ENCODE results near the gene RPL36. TPM values are rescaled to one million over a fixed set of nuclear protein-coding genes. Genes with fewer than 3 reads are reported as not detected.
A peak's percentile ranks its signal among the peaks of the same experiment; 100 is the strongest.

RPL36 gene
- total and polyA plus RNA-seq, 9 of the 15 experiments (the other 6 are each of a cell fraction or from before 2014, with no cell fraction given): 350 to 3,412 (median 1,507) TPM

DNA sequence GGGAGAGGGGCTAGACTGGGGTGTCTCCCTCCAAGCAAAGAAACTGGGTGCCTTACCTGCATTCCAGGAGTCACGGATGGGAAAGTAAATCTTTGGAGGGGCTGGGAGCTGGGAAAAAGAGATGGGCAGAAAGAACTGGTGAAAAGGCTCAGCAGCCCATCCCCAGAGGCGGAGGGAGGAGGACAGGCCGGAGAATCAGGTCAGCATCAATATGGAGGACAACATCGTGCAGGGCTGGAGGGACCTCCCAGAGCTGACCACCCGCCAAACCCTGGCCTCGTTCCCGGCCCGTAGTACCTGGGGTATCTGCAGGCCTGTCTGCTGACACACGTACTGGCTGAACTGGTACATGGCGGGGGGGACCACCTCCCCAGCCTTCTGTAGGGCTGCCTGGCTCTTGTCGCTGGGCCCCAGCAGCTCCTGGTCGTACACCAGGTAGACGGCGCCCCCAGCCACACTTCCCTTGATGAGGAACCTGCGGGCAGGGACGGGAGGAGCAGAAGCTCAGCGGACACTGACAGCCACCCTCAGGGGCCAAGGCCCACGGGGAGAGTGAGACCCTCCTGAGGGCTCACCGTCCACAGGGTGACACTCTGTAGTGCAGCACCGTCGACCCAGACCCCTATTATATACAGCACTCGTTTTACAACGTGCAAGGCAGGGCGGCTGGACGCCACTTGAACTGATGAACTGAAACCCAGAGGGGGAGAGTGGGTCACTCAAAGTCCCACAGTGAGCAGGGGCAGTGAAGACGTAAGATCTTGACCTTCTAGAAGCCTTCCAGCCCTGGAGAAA is 10.6 kb upstream of the RPL36 start:
- H3K27ac ChIP-seq (ENCODE audit: extremely low read depth, low read depth, low read length): peak overlapping the region; percentile 86
- TF ChIP-seq HLTF (IDR thresholded peaks at IDR 0.05) (no peak), ZNF778 (CRISPR knock-in tag; IDR thresholded peaks at IDR 0.05) (no peak), C11orf30 (IDR thresholded peaks at IDR 0.05; ENCODE audit: low read depth) (no peak), RBBP5 (IDR thresholded peaks at IDR 0.05; ENCODE audit: borderline replicate concordance, insufficient read depth, low read length, poor library complexity, severe bottlenecking) (peak; percentile 0), SIN3A (IDR thresholded peaks at IDR 0.05; ENCODE audit: borderline replicate concordance in 2 of 2, control insufficient read depth in 1 of 2, low read depth in 2 of 2, low read length in 2 of 2) (peak in 1 of 2 experiments; percentile 63; a peak in 1 of 4 replicates), ZNF408 (CRISPR knock-in tag; IDR thresholded peaks at IDR 0.05; ENCODE audit: low read depth) (no peak), JUN (IDR thresholded peaks at IDR 0.05; ENCODE audit: borderline replicate concordance, low read depth, low read length) (no peak), JUN (CRISPR knock-in tag; IDR thresholded peaks at IDR 0.05; ENCODE audit: borderline replicate concordance) (no peak), ASH1L (IDR thresholded peaks at IDR 0.05; ENCODE audit: borderline replicate concordance, low read depth, partially characterized antibody) (no peak)
- TF ChIP-seq, protein P1, sequence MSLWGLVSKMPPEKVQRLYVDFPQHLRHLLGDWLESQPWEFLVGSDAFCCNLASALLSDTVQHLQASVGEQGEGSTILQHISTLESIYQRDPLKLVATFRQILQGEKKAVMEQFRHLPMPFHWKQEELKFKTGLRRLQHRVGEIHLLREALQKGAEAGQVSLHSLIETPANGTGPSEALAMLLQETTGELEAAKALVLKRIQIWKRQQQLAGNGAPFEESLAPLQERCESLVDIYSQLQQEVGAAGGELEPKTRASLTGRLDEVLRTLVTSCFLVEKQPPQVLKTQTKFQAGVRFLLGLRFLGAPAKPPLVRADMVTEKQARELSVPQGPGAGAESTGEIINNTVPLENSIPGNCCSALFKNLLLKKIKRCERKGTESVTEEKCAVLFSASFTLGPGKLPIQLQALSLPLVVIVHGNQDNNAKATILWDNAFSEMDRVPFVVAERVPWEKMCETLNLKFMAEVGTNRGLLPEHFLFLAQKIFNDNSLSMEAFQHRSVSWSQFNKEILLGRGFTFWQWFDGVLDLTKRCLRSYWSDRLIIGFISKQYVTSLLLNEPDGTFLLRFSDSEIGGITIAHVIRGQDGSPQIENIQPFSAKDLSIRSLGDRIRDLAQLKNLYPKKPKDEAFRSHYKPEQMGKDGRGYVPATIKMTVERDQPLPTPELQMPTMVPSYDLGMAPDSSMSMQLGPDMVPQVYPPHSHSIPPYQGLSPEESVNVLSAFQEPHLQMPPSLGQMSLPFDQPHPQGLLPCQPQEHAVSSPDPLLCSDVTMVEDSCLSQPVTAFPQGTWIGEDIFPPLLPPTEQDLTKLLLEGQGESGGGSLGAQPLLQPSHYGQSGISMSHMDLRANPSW (CRISPR knock-in tag; IDR thresholded peaks at IDR 0.05): no peak
- TF ChIP-seq, protein P2, sequence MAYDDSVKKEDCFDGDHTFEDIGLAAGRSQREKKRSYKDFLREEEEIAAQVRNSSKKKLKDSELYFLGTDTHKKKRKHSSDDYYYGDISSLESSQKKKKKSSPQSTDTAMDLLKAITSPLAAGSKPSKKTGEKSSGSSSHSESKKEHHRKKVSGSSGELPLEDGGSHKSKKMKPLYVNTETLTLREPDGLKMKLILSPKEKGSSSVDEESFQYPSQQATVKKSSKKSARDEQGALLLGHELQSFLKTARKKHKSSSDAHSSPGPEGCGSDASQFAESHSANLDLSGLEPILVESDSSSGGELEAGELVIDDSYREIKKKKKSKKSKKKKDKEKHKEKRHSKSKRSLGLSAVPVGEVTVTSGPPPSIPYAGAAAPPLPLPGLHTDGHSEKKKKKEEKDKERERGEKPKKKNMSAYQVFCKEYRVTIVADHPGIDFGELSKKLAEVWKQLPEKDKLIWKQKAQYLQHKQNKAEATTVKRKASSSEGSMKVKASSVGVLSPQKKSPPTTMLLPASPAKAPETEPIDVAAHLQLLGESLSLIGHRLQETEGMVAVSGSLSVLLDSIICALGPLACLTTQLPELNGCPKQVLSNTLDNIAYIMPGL (CRISPR knock-in tag; IDR thresholded peaks at IDR 0.05): 0 out of 2 replicates have a peak, but pooled peaks have one; percentile 65
- TF ChIP-seq, protein P3, sequence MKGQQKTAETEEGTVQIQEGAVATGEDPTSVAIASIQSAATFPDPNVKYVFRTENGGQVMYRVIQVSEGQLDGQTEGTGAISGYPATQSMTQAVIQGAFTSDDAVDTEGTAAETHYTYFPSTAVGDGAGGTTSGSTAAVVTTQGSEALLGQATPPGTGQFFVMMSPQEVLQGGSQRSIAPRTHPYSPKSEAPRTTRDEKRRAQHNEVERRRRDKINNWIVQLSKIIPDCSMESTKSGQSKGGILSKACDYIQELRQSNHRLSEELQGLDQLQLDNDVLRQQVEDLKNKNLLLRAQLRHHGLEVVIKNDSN (CRISPR knock-in tag; IDR thresholded peaks at IDR 0.05): peak; percentile 24; the same call in 1 of the 2 replicates
- TF ChIP-seq, protein P4, sequence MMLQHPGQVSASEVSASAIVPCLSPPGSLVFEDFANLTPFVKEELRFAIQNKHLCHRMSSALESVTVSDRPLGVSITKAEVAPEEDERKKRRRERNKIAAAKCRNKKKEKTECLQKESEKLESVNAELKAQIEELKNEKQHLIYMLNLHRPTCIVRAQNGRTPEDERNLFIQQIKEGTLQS (IDR thresholded peaks at IDR 0.05): no peak
- TF ChIP-seq, protein P4 (CRISPR knock-in tag; conservative IDR thresholded peaks at IDR 0.05): 0 out of 2 replicates have a peak, but pooled peaks have one; percentile 76

More for the DNA sequence above, 10.6 kb upstream of the RPL36 start:
- CTCF ChIA-PET (ENCODE audit: low intra/inter-chr PET ratio): interaction anchor here (0.6 kb wide), 1 partner anchor 601 kb away, joined by 4 read pairs; no protein-coding TSS in a partner anchor
- peaks cover 12% of the 10 kb centered on the region for H3K79me2 ChIP-seq (ENCODE audit: control insufficient read depth, insufficient read depth, low read length)
- no peak for DNase-seq (ENCODE audit: extremely low read depth in 1 of 4, low spot score in 3 of 4)
- H3K9me3 ChIP-seq (replicated peaks; ENCODE audit: control insufficient read depth, insufficient read depth, low read depth, low read length): no peaks in the 10 kb centered on the region
- H3K9ac ChIP-seq (ENCODE audit: insufficient read depth in 1 of 2, low read depth in 2 of 2, low read length in 2 of 2): peak overlapping the region; percentile 93 to 100
- no peaks in the 10 kb centered on the region for H3K9me1 ChIP-seq (ENCODE audit: control insufficient read depth, insufficient read depth, low read length)
- intact Hi-C loops (cut with micrococcal nuclease) (loop anchor here (10.0 kb wide), 1 partner anchor 55 kb away; the partner anchor contains the start of genes SAFB and SAFB2), in situ Hi-C loops (cut with MboI) (no loop called here)
- no peaks in the 10 kb centered on the region for H3K27me3 ChIP-seq (ENCODE audit: control insufficient read depth in 2 of 2, insufficient read depth in 2 of 2, low read length in 2 of 2)
- H3K4me1 ChIP-seq (replicated peaks in 1 of 2; ENCODE audit: control insufficient read depth in 2 of 2, insufficient read depth in 2 of 2, low read length in 2 of 2): peaks cover 29 to 71% of the 10 kb centered on the region in 2 experiments
- peaks cover 17% of the 10 kb centered on the region; the same call in 2 of the 3 replicates for H3K36me3 ChIP-seq (ENCODE audit: control insufficient read depth, insufficient read depth, low read length)
- H2AFZ ChIP-seq (ENCODE audit: low read depth, low read length): peak overlapping the region; percentile 100
- peak; percentile 23 for FAIRE-seq
- peak; percentile 5 for ATAC-seq
- H4K20me1 ChIP-seq (replicated peaks; ENCODE audit: control insufficient read depth, insufficient read depth, low read length): peaks cover 6% of the 10 kb centered on the region; the same call in 1 of the 2 replicates
- WGBS (ENCODE audit: insufficient coverage, low coverage, missing lambda C conversion rate): 9% methylated on average over 26 of the region's 26 CpGs
- H3K4me3 ChIP-seq: peak overlapping the region; percentile 94
- H3K4me2 ChIP-seq (ENCODE audit: insufficient read depth, low read length): peak overlapping the region; percentile 99
- BruUV-seq (replicated peaks): no TSS peak
- POLR2A ChIA-PET: interaction anchor here (0.6 to 1.7 kb wide), 5 partner anchors 10 to 67 kb away, joined by 3 to 7 read pairs (median 4); partner anchors contain the start of genes SAFB and SAFB2

Data from K562 (cell line).